ENCODE results near the gene HPS1.
A peak's percentile ranks its signal among the peaks of the same experiment; 100 is the strongest.

The HPS1 gene

GRCh38 chr10:98431016-98431415 is 15.7 kb downstream of the HPS1 start:
- DNase-seq = no peak

- no peak for DNase-seq
Measured at GRCh38 chr10:98430427-98430826, 16.3 kb downstream of the HPS1 start.

DNA sequence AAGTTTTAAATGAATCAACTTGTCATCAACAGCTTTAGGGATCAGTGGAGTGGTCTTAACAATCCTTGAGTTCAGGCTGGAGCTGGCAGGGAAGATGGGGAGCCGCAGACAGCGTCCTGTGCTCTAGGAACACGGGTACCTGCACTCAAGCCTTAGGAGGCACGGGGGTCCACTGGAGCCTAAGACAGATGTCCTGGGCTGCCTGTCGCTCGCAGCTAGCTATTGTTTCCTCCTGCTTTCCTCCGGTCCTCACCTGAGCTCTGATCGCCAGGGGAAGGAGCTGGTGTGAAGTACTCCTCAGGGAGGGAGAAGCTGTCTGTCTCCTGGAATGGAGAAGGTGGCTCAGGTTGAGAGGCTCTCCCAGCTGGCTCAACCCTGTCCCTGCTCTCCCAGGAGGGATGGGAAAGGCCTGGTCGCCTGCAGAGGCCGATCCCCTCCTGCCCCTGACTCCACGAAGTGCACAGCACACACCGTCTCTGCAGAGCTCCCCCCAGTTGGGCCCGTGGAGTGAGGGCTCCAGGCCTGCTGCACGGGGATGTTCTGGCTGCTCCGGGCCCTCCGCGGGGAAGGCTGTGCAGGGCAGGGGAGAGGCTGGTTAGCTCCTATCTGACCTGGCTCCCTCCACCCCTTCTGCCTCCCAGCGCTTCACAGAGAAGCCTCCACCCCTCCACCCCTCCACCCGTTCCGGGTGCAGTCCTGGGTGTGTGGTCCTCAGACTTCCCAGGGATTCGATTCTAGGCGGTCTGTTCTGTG is 17.2 kb downstream of the HPS1 start:
- DNase-seq = no peak

DNA sequence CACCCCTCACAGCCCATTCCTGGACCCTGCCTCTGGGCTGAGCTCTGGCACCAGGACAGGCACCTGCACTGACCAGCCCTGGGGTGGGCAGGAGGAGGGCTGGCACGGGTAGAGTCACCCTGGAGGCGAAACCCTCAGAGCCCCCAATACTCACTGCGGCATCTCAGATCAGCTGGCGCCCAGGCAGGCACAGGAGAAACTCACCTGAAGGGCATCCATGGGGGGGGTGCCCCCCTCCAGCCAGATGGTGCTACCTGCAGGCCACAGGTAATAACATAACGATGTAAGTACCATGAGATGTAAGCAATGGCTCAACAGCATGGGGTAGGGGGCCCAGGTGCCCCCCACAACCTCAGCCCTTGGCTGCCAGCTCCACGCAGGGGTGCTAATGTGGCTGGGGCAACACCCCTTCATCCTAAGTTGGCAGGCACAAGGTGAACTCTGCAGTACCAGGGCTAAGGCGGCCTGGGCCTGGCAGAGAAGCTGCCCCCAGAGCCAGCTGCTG is 19.7 kb downstream of the HPS1 start:
- DNase-seq = no peak

- peak; percentile 48 for DNase-seq
Measured at GRCh38 chr10:98425511-98426352, 21.0 kb downstream of the HPS1 start.

DNA sequence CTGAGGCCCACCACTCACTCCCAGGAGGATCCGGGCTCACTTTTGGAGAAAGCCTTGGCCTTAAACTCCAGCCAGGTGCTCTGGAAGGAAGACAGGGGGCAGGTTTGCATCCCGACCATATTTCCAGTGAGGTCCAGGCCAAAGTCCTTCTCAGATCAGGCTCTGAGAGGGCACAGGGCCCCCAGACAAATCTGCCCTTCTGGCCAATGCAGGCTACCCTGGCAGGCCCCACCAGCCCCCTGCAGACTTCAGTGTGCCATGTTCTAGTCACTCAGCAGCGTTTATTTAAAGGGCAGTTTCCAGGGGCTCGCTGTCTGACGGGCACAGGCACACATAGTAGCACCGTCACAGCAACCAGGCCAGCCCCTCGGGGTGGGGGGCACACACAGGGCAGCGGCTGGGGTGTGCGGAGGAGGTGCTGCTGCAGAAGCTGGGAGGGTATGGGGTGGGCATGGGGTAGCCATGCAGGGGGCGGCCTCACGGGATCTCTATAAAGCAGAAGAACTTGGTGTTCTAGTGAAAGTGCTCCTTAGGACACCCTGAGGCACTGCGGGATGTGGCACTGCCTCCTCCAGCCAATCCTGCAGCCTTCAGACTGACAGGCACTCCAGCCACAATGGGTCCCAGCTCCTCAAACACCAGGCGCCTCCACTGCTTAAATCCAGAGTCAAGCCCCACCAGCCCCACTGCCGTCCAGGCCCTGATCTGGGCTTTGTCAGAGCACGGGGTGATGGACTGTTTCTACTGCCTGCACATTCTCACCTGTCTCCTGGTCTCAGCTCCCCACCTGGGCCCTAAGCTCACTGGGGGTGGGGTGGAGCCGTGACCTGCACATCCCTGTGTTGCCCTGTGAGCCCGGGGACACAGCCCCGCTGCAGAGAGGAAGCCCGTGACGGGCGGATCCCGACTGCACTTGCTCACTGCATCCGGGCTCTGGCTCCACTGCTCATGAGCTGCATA is 22.2 kb downstream of the HPS1 start:
- DNase-seq = no peak

- no peak for DNase-seq
Measured at GRCh38 chr10:98423691-98424120, 23.0 kb downstream of the HPS1 start.

DNA sequence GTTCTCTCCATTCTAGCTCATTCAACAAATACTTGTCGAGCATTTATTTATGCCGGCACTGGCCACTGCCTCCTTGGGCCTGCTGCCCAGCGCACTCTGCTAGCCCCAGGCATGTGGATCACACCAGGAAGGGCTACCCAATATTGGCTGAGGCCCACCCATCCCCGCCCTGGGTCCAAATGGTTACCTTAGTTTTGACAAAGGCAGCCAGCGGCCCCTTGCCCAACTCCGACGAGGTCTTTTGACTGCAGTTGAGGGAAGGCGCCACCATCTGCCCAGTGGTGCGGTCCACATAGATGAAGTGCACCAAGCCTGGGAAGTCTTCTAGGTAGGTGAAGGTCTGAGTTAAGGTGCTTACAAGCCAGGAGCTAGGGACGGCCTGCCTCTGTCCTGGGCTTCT is 24.6 kb downstream of the HPS1 start:
- DNase-seq = no peak

DNA sequence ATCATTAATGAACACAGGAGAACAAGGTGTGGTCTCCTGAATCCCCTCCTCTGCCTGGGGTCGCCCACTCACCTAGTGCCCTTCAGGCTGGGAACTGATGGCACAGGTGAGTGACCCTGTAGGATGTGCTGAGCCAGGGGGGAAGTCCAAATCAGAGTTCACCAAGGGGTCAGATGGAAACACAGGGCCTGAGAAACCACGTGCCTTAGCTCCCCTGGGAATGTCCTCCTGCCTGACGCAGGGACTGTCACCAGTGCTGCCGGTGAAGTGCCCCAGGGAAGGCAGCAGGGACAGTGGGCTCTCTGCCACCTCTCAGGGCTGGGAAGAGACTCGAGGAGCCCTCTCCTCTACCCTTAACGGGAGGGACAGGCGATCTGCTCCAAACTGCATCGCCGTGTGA is 25.9 kb downstream of the HPS1 start:
- no peak for DNase-seq

- no peak for DNase-seq
Measured at GRCh38 chr10:98419469-98420261, 27.1 kb downstream of the HPS1 start.

- DNase-seq = no peak
Measured at GRCh38 chr10:98418665-98419468, 27.9 kb downstream of the HPS1 start.

DNA sequence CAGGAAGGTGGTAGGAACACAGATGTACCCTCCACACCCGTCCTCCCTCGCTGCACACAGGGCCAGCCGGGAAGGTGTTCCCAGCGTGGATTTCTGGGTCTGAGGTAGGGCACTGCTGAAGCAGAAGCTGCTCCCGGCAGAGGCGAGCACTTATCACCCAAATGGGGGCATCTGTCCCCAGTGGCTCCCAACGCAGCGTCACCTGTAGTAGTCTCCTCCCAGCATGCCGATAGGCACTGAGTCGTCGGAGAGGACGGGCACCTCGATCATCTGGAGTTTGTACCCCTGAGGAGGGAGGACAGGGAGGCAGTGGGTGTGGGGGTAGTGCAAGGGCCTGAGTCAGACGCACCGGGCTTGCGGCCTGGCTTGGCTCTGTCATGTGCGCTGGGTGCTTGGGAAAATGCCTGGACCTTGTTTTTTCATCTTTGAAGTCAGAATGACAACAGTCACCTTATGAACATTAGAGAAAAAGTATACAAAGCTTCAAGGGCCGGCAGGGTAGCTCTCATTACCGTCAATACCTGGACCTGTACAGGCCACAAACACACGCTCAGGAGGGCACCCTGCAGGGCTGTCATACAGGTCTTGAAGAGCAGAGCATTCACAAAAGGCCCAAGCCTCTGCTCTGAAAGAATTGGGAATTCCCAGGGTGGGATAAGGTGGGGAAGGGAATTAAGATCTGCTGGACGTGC is 28.6 kb downstream of the HPS1 start:
- DNase-seq = no peak

- DNase-seq = no peak
Measured at GRCh38 chr10:98417481-98417959, 29.2 kb downstream of the HPS1 start.

DNA sequence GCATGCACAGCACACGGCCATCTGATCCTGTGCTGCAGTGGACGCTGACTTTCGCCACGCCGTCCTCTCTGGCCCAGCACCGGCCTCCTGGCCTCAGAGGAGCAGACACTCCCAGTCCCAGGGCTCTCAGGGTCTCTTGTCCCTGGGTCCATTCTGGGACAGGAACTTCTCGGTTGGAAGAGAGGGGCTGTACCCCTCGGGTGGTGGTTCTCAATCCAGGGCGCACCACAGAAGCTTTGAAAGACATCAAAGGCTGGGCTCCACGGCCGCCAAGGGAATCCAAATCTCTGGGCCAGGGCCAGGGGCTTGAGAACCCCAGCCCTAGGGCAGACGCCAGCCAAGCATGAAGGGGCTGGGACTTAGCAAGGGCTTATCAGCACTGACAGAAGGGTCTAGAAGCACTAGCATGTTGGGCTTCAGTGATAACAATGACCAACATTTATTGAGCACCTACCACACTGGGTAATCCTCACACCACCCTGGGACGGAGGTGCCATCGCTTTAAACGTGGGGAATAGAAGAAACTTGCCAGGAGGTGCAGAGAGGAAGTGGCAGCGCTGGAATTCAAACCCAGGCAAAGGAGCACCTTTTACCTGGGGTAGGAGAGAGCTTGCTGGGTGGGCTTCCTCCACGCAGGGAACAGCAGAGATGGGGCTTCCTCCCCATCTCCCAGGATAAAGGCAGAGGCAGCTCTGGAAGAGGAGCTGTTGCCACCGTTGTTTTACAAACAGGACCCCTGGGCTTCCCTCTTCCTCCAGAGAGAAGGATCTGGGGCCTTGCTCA is 29.9 kb downstream of the HPS1 start:
- no peak for DNase-seq

GRCh38 chr10:98415731-98416119 is 31.0 kb downstream of the HPS1 start:
- DNase-seq = no peak

GRCh38 chr10:98414932-98415730 is 31.6 kb downstream of the HPS1 start, which contains the start of gene PYROXD2:
Gene PYROXD2 (minus strand): TSS chr10:98415182. CDS start chr10:98415135, 47 bp downstream.
- no peak for DNase-seq

DNA sequence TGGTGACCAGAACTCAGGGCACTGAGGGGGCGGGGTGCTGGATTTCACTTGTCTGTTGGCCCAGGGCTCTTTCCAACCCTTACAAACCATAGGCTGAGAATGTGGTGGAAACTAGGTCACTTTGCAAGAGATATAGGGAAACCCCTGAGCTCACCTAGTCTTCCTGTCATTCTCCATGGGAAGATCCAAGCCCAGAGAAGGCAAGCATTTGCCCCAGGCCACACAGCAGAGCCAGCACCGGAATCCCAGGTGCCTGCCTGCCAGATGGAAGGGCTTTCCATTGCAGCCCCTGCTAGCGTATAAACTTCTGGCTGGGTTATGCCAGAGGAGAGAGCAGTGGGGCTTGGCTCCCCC is 32.2 kb downstream of the HPS1 start:
- no peak for DNase-seq

DNA sequence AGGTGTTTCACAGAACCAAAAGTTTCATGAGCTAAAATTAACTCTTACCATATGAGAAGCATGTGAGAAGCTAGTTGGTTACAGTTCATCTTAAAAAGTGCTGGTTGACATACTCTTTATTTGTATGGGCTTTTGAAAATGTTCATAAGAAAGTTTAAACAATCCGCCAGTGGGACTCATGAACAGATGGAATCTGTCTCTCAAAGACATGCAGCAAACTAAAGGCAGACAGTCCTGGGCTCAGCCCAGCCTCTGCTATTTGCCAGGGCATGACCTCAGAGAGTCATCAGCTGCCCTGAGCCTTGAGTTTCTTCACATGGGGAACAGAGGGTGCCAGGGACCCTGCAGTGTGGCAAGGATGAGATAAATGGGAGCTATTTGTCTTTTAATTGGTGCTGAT is 35.0 kb downstream of the HPS1 start:
- no peak for DNase-seq

DNA sequence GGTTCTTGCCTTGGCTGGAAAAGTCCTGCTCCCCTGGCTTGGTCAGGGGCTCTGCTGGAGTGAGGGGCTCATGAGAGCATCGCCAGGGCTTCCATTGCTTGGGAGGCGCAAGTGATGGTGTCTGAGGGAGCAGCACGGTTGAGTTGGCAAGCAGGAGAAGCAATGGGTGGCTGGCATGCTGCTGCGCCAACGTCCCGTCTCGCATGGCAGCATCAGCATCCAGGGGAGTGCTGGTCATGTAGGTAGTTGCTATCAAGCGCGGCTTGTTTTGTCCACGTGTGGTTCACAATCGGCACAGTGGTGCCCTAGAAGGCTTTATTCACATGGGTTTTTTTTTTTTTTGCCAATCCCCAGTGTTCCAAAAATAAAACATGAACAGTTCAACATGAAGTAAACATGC is 35.6 kb downstream of the HPS1 start:
- no peak for DNase-seq
